GM04504 (cell line): ENCODE data around the gene ASTN2.

Experiments used
- DNase-seq: peaks from one replicate; pipeline ENCODE4 v3.0.0-alpha.2; 2012; ENCODE audit warnings: low read depth

ASTN2 gene

DNA sequence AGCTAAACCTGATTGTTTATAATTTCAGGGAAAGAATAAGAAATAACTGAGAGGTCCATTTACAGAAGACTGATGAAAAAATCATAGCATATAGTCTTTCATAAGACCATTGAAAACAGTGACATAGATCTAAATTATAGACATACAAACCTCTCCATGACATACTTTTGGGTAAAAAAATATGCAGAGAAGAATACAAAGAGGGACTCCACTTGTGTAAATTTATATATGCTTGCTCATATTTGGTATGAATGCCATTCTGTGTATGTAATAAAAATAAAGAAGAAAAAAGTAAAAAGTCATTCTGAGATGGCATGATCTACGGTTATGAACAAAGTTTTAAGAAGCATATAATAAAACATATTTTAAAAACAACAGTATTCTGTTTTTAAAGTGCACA, 310.7 kb downstream of the ASTN2 start:
- DNase-seq = no peak

GRCh38 chr9:117103438-117104110, 311.3 kb downstream of the ASTN2 start:
- no peak for DNase-seq

DNA sequence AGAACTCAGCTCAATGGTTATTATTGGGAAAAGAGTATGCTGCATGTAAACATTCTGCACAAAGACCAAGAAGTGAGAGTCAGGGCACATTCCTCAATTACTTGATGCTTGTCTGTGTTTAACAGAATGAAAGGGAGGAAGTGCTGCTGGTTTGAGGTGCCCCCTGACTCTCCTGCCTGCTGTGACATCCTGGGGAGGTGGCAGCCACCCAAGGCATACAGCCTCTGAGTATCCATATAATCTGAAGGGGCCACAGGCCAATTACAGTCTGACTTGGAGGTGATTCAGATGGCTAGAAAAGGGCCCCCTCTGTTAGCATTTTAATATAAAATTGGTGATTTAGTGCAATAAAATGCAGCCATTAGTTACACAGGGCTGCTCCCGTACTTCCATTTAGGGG, 313.8 kb downstream of the ASTN2 start:
- no peak for DNase-seq

DNA sequence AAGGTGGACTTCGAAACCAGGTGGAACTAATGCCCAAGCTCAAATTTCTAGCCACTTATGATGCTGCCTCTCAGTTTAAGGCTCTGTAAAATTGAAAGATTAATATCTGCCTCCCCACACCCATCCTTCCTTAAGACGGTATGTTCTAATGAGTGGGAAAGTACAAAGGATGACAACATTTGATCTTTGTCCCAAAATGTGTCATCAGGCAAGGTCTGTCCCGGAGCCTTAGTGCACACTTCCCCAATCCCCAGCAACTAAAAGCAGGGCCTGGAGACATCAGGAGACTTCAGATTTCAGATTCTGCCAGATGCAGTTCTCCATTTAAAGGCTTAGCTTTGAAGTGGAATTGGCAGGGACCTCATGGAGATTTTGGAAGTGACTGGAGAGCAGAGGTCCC, 316.5 kb downstream of the ASTN2 start:
- DNase-seq = no peak

DNA sequence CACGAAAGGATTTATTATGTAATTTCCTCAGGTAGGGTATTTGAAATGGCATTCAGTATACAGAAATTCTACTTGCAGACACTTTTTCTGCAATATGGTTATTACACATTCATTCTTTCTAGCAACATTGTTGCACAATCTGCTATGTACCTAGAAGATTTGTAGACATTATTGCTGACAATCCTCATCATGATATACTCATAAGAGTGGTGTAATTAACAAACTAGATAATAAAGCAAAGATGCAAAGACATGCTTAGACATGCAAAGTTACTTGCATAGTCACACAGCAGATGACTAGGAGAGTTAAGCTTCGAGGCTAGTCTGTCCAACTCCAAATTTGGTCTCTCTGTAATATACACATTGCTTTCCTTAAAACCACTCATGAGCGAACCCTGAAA, 317.1 kb downstream of the ASTN2 start:
- DNase-seq = no peak

DNA sequence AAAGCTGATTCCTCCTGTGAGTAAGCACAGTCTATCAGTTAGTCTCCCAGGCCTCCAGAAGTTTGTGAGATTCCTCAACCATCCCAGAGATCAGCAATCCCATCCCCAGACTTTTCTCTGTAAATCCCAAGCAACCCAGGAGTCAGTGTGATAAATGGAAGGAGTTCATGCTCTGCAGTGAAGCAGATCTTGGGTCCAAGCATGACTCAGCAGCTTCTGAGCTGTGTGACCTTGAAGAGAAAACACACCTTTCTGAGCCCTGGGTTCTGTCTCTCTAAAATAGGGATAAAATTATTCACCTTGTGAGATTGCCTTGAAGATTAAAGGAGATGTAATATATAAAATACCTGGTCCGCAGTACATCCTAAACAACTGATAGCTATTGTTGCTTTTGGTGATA, 318.7 kb downstream of the ASTN2 start:
- no peak for DNase-seq

- no peak for DNase-seq
Measured at GRCh38 chr9:117095081-117095480, 319.8 kb downstream of the ASTN2 start.

DNA sequence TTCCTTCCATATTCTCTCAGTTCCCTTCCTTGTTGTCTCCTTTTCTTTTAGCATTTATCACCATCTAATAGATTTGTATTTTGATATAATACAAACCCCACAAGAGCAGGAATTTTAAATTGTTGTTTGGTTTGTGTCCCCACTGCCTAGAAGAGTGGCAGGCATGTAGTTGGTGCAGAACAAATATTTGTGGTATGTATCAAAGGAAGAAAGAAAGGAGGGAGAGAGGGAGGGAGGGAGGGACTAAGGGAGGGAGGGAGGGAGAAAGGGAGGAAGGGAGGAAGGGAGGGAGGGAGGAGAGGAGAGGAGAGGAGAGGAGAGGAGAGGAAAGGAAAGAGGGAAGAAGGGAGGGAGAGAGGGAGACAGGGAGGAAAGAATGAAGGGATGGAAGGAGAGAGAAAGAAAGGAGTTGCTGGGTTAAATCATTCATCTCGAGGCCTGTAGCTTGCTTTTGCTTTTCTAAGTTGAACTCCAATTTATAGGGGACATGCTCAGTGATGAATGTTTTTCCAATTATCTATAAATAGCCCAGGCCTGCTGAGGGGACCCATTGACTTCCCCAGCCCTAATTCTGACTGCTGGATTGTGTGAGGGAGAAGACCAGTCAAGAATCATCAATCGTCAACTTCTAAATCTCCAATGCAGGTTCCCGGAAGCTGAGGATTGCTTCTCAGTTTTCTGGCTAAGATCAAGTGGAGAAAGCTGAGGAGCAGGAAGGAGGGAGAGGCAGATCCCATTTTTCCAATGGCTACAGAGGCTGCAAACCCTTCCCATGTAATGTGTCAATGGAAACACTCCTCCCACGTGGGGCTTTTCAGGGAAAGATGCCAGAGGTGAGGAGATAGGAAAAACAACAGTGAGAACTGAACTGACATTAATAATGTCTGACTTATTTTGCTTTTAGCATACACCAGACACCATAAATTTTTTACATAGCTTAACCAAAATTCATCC, 320.7 kb downstream of the ASTN2 start:
- no peak for DNase-seq

DNA sequence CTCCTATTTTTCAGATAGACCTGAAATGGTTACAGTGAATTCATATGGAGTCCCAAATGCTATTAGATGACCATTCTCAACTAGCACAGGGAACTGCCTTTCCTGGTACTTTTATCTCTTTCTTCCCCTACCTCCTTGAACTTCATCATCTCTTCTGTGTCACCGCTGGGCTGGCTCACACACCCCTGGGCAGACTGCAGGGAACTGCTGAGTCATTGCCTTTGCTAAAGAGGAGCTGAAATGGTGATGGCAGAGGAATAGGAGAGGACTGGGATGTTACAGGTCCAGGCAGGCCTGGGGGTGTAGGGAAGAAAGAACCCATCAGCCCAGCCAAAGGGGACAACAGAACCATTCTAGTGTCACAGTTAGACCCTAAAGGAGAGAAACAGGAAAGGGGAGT, 322.3 kb downstream of the ASTN2 start:
- no peak for DNase-seq

DNA sequence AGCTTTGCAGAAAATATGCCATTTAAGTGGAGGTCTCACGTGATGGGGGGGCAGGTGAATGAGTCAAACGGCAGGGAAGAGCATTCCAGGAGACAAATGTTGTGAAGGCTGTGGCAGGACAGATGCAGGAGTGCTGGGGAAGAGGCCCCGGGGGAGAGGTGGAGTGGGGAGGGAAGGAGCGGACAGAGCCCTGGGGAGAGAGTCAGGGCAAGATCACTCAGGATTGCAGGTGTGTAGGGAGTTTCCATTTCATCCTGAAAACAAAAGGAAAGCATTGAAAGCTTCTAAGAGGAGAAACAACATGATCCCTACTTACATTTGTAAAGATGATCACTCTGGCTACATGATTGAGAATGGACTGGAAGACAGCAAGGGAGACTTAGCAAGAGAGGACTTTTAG, 323.3 kb downstream of the ASTN2 start:
- DNase-seq = no peak

- DNase-seq = no peak
Measured at GRCh38 chr9:117088786-117089185, 326.1 kb downstream of the ASTN2 start.

GRCh38 chr9:117088140-117088539, 326.7 kb downstream of the ASTN2 start:
- no peak for DNase-seq

DNA sequence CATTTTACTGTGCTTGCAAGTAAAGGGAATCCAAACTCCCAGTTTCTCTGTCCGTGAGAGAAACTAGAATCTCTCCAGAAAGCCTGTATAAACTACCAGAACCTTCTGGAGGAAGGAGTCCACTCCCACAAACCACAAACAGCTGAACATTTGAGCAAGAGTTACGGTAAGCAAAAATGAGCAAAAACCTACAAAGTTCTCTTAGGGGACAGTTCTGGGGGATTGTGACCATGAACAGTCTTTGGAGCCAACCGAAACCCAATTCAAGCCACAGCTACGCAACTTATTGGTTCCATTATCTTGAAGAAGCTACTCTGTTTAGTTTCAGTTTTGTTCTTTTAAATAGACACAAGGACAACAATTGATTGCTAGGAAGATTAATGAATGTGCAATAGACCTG, 330.6 kb downstream of the ASTN2 start:
- no peak for DNase-seq

GRCh38 chr9:117083559-117083958, 331.3 kb downstream of the ASTN2 start:
- no peak for DNase-seq

DNA sequence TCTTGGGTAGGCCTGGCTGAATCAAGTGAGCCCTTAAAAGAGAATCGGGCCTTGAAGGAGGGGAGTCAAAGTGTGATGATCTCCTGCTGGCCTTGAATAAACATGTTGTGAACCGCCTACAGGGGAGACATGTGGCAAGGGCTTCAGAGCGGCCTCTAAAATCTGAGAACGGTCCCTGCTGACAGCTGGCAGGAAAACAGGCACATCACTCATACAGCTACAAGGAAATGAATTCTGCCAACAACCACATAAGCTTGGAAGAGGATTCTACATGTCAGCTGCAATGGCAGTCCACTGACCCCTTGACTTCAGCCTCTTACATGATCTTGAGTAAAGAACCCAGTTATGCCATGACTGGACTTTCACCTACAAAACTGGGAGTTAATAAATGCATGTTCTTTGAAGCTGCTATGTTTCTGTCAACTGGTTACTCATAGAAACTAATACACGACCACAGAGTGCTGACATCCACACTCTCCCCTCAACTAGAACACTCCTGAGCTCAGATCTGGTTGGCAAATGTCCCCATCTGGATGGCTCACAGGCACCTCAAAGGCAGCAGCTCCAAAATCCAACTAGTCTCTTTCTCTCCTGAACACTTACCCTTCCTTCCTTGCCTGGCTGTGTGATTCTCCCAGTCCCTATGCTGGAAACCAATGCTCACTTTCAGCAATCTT, 333.1 kb downstream of the ASTN2 start:
- DNase-seq = no peak

GRCh38 chr9:117080765-117081390, 334.0 kb downstream of the ASTN2 start:
- no peak for DNase-seq

GRCh38 chr9:117076571-117077290, 338.1 kb downstream of the ASTN2 start:
- no peak for DNase-seq

GRCh38 chr9:117075636-117076035, 339.2 kb downstream of the ASTN2 start:
- DNase-seq = no peak

GRCh38 chr9:117074784-117075520, 339.9 kb downstream of the ASTN2 start:
- no peak for DNase-seq

GRCh38 chr9:117074342-117074662, 340.6 kb downstream of the ASTN2 start:
- DNase-seq = no peak
